NT2/D1 (cell line): Measurements from ENCODE around the gene ZNF283.

Experiments used
- YY1 ChIP-seq: IDR thresholded peaks from 2 replicates; pipeline ENCODE4 v1.6.1; 2011; ENCODE audit not compliant: insufficient read length, insufficient read depth
- ZNF274 ChIP-seq: IDR thresholded peaks from 2 replicates; pipeline ENCODE4 v1.6.1; 2011; ENCODE audit warnings: mild to moderate bottlenecking, low read depth, low read length

GRCh38 chr19:43858174-43858573 lies 31.1 kb downstream of the ZNF283 start:
- TF ChIP-seq YY1: no peak
- TF ChIP-seq ZNF274: no peak
